GM19035 (cell line): ENCODE measurements around the gene PRSS27.
A peak's percentile ranks its signal among the peaks of the same experiment; 100 is the strongest.
"Not testable (repeated sequence)": the region's sequence is repeated elsewhere in the genome, so short reads cannot be mapped to it uniquely, and the experiment has no call there.

ENCODE experiments used
- ATAC-seq: cut with Tn5 transposase; IDR thresholded peaks from one replicate; pipeline ENCODE4 v1.9.1; 2021; ENCODE audit not compliant: unreplicated experiment

Gene PRSS27

DNA sequence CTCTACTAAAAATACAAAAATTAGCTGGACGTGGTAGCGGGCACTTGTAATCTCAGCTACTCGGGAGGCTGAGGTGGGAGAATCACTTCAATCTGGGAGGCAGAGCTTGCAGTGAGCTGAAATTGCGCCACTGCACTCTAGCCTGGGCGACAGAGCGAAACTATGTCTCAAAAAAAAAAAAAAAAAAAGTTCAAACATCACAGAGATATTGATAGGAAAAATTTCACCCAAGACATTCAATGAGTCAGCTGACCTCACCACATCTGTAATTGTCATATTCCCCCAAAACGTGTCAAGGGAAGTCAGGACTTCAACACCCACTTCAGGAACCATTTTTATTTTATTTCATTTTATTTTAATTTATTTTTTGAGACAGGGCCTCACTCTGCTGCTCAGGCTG, 8.0 kb upstream of the PRSS27 start:
- no peak for ATAC-seq

DNA sequence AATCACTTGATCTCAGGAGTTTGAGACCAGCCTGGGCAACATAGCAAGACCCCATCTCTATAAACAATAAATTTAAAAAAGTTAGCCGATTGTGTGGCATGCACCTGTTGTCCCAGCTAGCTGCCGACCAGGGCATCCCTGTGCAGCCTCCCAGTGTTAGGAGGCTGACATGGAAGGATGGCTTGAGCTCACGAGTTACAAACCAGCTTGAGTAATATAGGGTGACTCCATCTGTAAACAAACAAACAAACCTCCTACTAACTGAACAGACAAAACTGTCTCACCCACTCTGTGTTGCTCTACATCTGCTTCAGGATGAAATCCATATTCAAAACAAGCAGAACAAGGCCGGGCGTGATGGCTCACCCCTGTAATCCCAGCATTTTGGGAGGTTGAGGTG, 6.9 kb upstream of the PRSS27 start:
- no peak for ATAC-seq

DNA sequence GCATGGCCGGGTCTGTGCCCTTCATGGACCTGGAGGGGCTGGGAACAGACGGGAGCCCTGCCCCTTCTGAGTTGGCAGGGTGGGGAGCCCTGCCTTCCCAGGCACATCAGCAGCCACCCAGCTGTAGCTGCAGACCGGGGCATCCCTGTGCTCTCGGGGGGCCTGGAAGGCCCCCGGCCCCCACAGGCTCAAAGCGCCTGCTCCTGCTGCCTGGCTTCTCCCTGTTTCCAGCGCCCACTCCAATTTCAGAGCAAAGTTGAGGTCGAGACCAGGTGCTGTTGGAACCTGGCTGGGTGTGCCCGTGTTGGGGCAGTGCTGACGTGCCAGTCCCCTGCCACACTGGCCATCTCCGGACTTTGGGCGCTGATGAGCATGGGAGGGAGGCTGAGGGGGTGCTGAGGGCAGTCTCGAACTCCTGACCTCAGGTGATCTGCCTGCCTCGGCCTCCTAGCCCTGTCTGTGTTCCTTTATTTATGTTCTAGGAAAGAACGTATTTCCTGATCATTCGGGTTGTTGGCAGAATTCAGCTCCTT, 4.9 kb upstream of the PRSS27 start:
- no peak for ATAC-seq

DNA sequence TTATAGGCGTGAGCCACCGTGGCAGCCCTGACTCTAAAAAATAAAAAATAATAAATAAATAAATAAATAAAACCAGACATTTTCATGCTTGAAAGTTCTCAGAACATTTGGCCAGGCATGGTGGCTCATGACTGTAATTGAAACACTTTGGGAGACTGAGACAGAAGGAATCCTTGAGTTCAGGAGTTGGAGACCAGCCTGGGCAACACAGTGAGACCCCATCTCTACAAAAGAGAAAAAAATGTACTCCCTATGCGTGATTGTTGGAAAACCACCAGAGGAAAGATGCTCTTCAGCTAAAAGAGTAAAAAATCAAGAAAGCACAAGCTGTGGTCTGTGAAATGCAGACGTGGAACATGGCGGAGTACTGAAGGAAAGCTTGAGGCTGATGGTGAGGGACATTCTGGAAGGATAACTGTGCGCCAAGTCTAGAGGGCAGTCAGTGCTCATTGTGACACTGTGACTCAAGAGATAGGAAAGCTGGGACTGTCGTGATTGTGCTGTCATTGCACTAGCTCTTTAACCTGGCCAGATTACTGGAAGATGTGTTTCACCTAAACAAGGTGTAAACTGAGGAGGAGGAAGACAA, 4.2 kb upstream of the PRSS27 start:
- no peak for ATAC-seq

- ATAC-seq = not testable (repeated sequence)
These were observed 1.7 kb upstream of the PRSS27 start for GRCh38 chr16:2721634-2722173.

DNA sequence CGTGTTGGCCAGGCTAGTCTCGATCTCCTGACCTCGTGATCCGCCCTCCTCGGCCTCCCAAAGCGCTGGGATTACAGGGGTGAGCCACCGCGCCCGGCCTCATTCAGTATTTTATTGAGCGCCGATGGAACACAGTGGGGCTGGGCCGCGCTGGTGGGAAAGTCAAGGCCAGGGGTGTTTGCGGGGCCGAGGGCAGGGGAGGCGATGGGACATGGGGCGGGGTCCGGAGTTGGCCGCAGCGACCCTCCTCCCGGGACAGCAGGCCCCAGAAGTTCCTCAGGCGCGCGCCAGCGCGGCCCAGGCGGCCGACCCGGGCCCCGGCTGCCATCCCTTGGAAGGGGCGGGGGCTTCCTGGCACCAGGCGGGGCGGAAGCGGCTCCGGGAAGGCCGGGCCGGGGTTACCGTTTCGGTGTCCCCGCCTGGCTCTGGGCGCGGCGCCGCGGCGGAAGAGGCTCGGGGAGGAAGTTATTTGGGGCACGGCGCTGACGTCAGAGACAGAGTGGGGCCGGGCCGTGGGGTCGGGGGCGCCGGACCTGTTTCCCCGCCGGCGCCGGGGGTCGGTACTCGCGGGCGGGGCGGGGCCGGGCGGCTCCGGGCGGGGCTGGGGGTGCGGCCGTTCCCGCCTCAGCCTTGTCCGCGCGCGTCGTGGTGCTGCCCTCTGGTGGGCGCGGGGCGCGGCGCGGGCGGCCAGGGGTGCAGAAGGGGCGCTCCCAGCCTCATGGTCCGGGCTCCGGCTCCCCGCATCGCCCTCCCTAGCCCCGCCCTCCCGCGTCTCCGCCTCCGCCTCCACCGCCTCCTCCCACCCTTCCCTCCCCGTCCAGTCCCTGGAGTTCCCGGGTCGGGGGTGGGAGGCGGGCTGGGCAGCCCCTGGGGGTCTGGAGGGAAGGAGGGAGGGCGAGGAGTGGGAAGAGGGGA, 952 bp upstream of the PRSS27 start:
- peak; percentile 77 for ATAC-seq

- ATAC-seq = no peak
These were observed 528 bp downstream of the PRSS27 start for GRCh38 chr16:2719328-2720063.

GRCh38 chr16:2717383-2718263, 2.4 kb downstream of the PRSS27 start:
- ATAC-seq = no peak

DNA sequence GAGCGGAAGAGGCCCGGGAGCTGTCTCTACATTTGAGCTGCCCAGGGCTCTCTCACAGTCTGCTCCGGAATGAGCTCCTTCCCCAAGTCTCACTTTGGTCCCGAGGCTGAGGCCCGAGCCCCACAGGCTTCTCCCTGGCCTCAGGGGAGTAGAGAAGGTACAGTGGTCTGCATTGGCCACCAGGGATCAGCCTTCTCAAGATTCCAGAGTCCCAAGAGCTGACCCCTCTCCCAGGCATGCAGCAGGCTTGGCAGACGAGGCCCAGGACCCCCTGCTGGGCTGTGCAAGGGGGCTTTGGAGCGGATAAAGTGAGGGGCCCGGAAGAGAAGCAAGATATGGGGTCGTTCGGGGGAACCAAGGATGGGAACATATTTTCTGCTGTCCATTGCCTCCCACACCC, 3.1 kb downstream of the PRSS27 start:
- no peak for ATAC-seq

DNA sequence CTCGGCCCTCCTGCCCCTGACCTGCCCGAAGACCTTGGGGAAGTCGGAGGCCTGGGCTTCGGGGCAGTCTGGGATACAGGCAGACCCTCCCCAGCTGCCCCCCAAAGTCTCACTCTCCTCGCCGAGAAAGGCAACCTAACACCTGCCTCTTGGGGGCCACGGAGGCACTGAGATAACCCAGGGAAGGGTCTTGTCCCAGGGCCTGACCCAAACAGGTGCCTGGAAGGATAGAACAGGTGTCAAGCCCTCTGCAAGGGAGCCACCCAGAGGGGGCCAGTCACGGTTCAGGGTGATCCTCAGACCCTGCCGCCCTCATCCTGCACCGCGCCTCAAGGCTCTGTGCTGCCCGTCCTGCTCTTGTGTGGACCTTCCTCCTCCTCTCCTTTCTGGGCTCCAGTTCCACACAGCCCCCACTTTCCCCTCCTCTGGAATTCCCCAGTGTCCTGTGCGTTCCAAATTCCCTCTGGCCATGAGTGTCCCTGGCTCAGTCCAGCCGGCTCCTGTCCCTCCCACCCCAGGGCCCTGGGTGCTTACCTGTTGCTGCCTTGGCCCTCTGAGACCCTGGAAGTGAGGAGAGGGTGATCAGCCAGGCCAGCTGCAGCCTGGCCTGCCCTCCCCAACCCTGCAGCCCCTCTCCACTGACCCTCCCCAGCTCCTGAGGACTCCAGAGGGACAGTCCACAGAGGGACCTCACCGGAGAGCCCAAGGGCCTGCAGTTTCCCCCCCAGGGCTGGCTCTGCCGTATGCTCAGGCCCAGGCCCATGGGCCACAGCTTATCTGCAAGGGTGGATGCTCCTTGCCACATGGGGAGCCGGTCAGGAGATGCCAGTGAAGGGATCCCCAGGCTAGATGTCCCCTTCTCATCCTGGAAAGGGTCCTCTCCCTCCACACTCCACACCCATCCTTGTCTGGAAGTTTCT, 3.8 kb downstream of the PRSS27 start:
- ATAC-seq = no peak

GRCh38 chr16:2715519-2715918, 4.5 kb downstream of the PRSS27 start:
- no peak for ATAC-seq

GRCh38 chr16:2715064-2715463, 5.0 kb downstream of the PRSS27 start:
- no peak for ATAC-seq

DNA sequence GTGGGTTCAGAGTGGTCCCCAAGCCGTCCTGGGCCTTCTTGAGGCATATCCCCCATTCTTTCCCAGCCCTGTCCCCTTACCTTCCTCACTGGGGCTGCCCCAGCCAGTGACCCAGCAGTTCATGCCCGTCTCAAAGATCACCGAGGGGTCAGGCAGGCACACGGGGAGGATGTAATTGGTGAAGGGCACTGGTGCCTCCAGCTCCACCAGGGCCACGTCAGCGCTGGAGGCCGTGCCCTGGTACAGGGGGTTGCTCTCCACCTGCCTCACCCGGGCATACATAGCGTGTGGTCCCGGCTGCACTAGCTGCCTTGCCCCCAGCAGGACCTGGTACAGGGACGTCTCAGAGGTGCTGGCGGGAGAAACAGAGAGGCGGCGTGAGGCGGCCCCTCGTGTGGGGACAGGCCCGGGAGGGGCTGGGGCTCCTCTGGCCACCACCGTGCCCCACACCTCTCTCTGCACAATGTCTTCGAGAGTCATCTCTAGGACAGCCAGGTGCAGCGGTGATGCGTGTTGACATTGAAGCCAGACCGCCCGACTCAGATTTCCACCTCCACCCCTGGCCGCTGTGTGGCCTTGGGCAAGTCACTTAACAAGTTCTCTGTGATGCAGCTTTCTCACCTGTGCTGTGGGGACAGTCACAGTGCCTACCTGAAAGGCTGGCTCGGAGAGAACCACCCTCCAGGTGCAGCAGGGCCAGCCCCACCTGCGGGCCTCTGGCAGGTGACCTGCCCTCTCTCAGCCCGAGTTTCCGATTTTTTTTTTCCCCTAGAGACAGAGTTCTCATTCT, 5.8 kb downstream of the PRSS27 start:
- ATAC-seq = no peak

DNA sequence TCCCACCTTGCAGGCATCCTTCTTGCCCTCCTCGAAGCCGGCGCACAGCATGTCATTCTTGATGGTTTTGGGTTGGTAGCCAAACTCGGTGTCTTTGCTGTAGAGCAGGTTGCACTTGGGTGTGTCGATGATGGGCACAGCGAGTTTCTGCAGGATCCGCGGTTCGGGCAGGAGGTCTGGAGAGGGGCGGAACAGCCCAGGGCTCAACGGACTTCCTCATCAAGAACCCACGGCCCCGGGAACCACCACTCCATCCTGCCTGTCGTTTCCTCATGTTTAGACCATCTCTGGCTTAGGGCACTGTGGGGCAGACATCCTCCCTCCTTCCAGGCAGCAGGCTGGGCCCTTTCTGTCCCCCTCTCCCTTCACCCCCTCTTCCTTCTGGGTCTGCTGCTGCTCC, 6.5 kb downstream of the PRSS27 start:
- no peak for ATAC-seq

- ATAC-seq = no peak
These were observed 7.5 kb downstream of the PRSS27 start for GRCh38 chr16:2712546-2712945.

GRCh38 chr16:2712063-2712441, 8.0 kb downstream of the PRSS27 start:
- ATAC-seq = no peak

DNA sequence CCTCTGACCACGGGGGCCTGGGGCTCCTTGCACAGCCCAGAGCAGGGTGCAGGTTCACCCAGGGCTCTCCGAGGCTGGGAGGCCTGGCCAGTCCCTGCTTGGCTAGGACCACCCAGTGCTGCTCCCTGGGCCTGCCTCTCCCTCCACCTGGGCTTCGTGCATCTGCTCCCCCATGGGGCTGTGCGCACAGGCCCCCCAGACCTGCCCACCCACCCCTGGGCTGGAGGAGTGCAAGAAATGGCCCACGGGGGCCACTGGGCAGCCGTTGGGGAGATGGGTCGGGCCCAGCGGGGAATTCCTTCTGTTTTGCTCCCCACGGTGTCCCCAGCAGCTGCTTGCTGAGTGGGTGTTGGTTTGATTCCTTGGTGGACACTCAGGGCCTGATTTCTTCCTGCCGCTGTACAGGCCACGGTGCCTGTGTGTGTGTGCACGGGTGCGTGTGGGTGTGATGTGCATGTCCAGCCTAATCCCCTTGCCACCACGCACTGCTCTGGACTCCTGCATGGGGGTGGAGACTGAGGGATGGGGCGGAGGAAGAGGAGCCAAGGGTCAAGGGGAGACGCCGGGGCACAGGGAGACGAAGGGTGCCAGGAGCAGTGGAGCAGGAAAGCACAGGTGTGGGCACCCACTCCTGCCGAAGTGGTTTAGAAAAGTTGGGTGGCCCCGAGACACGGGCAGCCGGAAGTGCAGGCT, 8.5 kb downstream of the PRSS27 start:
- no peak for ATAC-seq

DNA sequence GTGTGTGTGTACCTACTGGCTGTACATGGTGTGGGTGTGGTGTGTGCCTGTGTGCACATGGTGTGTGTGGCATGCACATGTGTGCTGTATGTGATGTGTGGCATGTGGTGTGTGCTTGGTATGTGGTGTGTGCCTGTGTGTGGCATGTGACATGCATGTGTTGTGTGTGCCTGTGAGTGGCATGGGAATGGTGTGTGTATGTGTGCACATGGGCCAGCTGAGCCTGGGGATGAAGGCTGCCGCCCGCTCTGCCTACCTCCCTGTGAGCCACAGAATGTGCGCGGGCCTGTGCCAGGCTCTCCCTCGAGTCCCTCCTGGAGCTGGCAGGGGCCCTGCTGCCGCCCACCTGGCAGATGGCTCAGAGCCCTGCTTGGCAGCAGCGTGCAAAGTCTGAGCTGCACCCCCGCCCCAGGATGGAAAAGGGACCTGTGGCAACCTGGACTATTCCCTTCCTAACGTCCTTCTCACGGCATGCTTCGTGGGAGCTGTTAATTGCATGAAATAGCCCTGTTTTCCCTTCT, 9.3 kb downstream of the PRSS27 start:
- no peak for ATAC-seq
